SU-DHL-6 (cell line): Measurements from ENCODE around the gene LRFN5.

Experiments
- H2AFZ ChIP-seq: fragments of 200-600 bp; sonication (generic); 2 replicates; pipeline ENCODE4 v1.6.1; 2014; ENCODE audit warnings: low read depth, mild to moderate bottlenecking, moderate library complexity, mixed read lengths, antibody characterized with exemption, low read length; ENCODE audit not compliant: severe bottlenecking
- H3F3A ChIP-seq: fragments of 200-600 bp; shearing (Covaris generic); 2 replicates; pipeline ENCODE4 v1.6.0; 2016; ENCODE audit warnings: antibody characterized with exemption, mild to moderate bottlenecking; ENCODE audit not compliant: insufficient read depth
- H3K27ac ChIP-seq: fragments of 200-600 bp; sonication (generic); 2 replicates; pipeline ENCODE4 v1.5.1; 2016; ENCODE audit warnings: low read depth, mild to moderate bottlenecking, low read length, moderate library complexity, mixed read lengths
- H3K27me3 ChIP-seq: fragments of 200-600 bp; sonication (generic), shearing (Covaris generic); 2 replicates; pipeline ENCODE4 v1.6.0; 2014; ENCODE audit warnings: mild to moderate bottlenecking, low read length
- H3K36me3 ChIP-seq: fragments of 200-600 bp; sonication (generic); 2 replicates; pipeline ENCODE4 v1.6.1; 2014; ENCODE audit warnings: mild to moderate bottlenecking, low read length, mixed read lengths
- H3K4me2 ChIP-seq: fragments of 300-600, 200-600 bp; shearing (Covaris generic), sonication (generic); 2 replicates; pipeline ENCODE4 v1.6.0; 2014; ENCODE audit warnings: low read length, low read depth, mild to moderate bottlenecking; ENCODE audit not compliant: poor library complexity, severe bottlenecking
- H3K4me3 ChIP-seq: fragments of 200-600 bp; sonication (generic); 2 replicates; pipeline ENCODE4 v1.5.1; 2014; ENCODE audit warnings: antibody characterized with exemption, low read length, mild to moderate bottlenecking, mixed read lengths; ENCODE audit not compliant: insufficient read depth, poor library complexity, severe bottlenecking
- H3K79me2 ChIP-seq: fragments of 200-600 bp; sonication (generic); 2 replicates; pipeline ENCODE4 v1.6.1; 2014; ENCODE audit warnings: mild to moderate bottlenecking, low read length, moderate library complexity; ENCODE audit not compliant: insufficient read depth
- H3K9ac ChIP-seq: fragments of 200-600 bp; sonication (generic); 2 replicates; pipeline ENCODE4 v1.7.0; 2014; ENCODE audit warnings: mild to moderate bottlenecking, low read length
- H3K9me2 ChIP-seq: fragments of 200-600 bp; sonication (generic); replicated peaks from 2 replicates; pipeline ENCODE4 v1.6.1; 2014; ENCODE audit warnings: low read length; ENCODE audit not compliant: insufficient read depth
- H3K9me3 ChIP-seq: fragments of 200-600 bp; sonication (generic); 2 replicates; pipeline ENCODE4 v1.6.1; 2014; ENCODE audit warnings: low read length, mixed read lengths; ENCODE audit not compliant: insufficient read depth
- H4K20me1 ChIP-seq: fragments of 200-600 bp; sonication (generic); 2 replicates; pipeline ENCODE4 v1.6.1; 2014; ENCODE audit warnings: low read depth, mild to moderate bottlenecking, antibody characterized with exemption, low read length, moderate library complexity, mixed read lengths
- EZH2phosphoT487 ChIP-seq: fragments of 200-600 bp; sonication (generic), shearing (Covaris generic); conservative IDR thresholded peaks from 2 replicates; pipeline ENCODE4 v1.6.1; 2018; ENCODE audit warnings: mild to moderate bottlenecking, antibody characterized with exemption, low read length, moderate library complexity, mixed read lengths
- TF ChIP-seq, protein P1 (sequence below): fragments of 200-600 bp; sonication (generic); IDR thresholded peaks from one replicate; pipeline ENCODE4 v1.5.1; 2017; ENCODE audit warnings: antibody characterized with exemption, mild to moderate bottlenecking, low read length, moderate library complexity; ENCODE audit not compliant: insufficient read depth, poor library complexity, severe bottlenecking

The LRFN5 gene

GRCh38 chr14:41629876-41630275 is 23.2 kb downstream of the LRFN5 start:
- Histone ChIP-seq H3K9me3 (no peaks in the 10 kb centered on the region), H3K9me2 (no peaks in the 10 kb centered on the region), H2AFZ (peak overlapping the region; percentile 41), H3K36me3 (no peaks in the 10 kb centered on the region), H3K9ac (no peak overlapping the region), H3K4me3 (no peak overlapping the region), H4K20me1 (no peaks in the 10 kb centered on the region), H3K4me2 (no peak overlapping the region), H3K27me3 (no peaks in the 10 kb centered on the region), H3F3A (no peaks in the 10 kb centered on the region), H3K27ac (no peak overlapping the region), H3K79me2 (no peaks in the 10 kb centered on the region)
- TF ChIP-seq, protein P1, sequence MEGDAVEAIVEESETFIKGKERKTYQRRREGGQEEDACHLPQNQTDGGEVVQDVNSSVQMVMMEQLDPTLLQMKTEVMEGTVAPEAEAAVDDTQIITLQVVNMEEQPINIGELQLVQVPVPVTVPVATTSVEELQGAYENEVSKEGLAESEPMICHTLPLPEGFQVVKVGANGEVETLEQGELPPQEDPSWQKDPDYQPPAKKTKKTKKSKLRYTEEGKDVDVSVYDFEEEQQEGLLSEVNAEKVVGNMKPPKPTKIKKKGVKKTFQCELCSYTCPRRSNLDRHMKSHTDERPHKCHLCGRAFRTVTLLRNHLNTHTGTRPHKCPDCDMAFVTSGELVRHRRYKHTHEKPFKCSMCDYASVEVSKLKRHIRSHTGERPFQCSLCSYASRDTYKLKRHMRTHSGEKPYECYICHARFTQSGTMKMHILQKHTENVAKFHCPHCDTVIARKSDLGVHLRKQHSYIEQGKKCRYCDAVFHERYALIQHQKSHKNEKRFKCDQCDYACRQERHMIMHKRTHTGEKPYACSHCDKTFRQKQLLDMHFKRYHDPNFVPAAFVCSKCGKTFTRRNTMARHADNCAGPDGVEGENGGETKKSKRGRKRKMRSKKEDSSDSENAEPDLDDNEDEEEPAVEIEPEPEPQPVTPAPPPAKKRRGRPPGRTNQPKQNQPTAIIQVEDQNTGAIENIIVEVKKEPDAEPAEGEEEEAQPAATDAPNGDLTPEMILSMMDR: no peak
- TF ChIP-seq EZH2phosphoT487: no peak

DNA sequence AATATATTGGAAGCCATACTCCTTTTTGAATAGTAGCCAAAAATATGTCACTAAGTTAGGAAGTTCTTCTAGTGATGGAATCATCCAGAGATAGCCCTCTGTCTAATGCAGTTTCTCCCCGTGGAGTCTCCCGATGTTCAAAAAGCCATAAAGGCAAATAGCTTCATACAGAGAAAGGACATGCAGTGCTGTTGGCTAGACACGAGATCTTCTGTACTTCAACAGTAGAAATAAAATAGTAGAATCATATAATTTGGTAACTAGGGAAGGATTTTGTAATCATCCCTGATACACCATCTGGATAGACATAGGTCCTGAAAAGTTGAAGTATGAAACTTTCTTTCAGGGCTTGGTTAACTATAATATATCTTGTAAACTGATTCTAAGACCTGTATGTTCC is 27.6 kb downstream of the LRFN5 start:
- H3K36me3 ChIP-seq: no peaks in the 10 kb centered on the region
- H4K20me1 ChIP-seq: no peaks in the 10 kb centered on the region
- H2AFZ ChIP-seq: peak overlapping the region; percentile 45

GRCh38 chr14:41636492-41637392 is 30.1 kb downstream of the LRFN5 start:
- Histone ChIP-seq H3K27ac (no peak overlapping the region), H2AFZ (no peak overlapping the region), H3K36me3 (no peaks in the 10 kb centered on the region), H3K9me2 (no peaks in the 10 kb centered on the region), H4K20me1 (no peaks in the 10 kb centered on the region), H3K4me3 (no peak overlapping the region), H3K9ac (no peak overlapping the region), H3F3A (no peaks in the 10 kb centered on the region), H3K4me2 (no peak overlapping the region), H3K79me2 (no peaks in the 10 kb centered on the region), H3K9me3 (no peaks in the 10 kb centered on the region), H3K27me3 (no peaks in the 10 kb centered on the region)
- TF ChIP-seq, protein P1: no peak
- TF ChIP-seq EZH2phosphoT487: no peak

More for the DNA sequence above, 27.6 kb downstream of the LRFN5 start:
- TF ChIP-seq, protein P1: no peak
- no peak for TF ChIP-seq EZH2phosphoT487
- Histone ChIP-seq H3K79me2 (no peaks in the 10 kb centered on the region), H3K4me2 (no peak overlapping the region), H3K27ac (no peak overlapping the region), H3F3A (no peaks in the 10 kb centered on the region), H3K9me2 (no peaks in the 10 kb centered on the region), H3K9ac (no peak overlapping the region), H3K9me3 (no peaks in the 10 kb centered on the region), H3K27me3 (no peaks in the 10 kb centered on the region), H3K4me3 (no peak overlapping the region)
